GM18502 (cell line): ENCODE results near the gene TMEM38B.

Source experiments
- ATAC-seq: cut with Tn5 transposase; IDR thresholded peaks from one replicate; pipeline ENCODE4 v1.9.1; 2021; ENCODE audit warnings: mild to moderate bottlenecking; ENCODE audit not compliant: unreplicated experiment, poor library complexity

TMEM38B gene

DNA sequence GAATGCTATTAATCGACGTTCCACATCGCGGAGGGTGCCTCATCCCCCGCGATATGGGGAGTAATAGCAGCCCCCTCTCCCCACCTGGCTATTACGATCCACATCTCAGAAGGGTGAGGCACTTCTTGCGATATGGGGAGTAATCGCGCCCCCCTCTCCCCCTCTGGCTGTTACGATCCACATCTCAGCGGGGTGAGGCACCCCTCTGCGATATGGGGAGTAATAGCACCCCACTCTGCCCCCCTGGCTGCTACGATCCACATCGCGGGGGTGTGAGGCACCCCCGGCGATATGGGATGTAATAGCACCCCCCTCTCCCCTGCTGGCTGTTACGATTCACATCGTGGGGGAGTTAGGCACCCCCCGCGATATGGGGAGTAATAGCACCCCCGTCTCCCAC, 128.5 kb downstream of the TMEM38B start:
- no peak for ATAC-seq
